Measurements from ENCODE around the gene MKRN2OS.

The MKRN2OS gene

GRCh38 chr3:12545473-12545791, at the start of gene MKRN2OS:
TSS of gene MKRN2OS (minus strand) at chr3:12545499. CDS start at chr3:12545464, 35 bp downstream.
- DNase-seq (ENCODE audit: low read depth): no peak

GRCh38 chr3:12593473-12593872, 48.2 kb upstream of the MKRN2OS start:
- no peak for DNase-seq (ENCODE audit: low read depth)

GRCh38 chr3:12591997-12592715, 46.9 kb upstream of the MKRN2OS start:
- no peak for DNase-seq (ENCODE audit: low read depth)

- no peak for DNase-seq (ENCODE audit: low read depth)
These were observed 46.2 kb upstream of the MKRN2OS start for GRCh38 chr3:12591456-12591855.

GRCh38 chr3:12590096-12590495, 44.8 kb upstream of the MKRN2OS start:
- DNase-seq (ENCODE audit: low read depth): no peak

GRCh38 chr3:12588039-12589009, 43.0 kb upstream of the MKRN2OS start:
- DNase-seq (ENCODE audit: low read depth): no peak

- no peak for DNase-seq (ENCODE audit: low read depth)
These were observed 41.1 kb upstream of the MKRN2OS start for GRCh38 chr3:12586403-12586802.

- no peak for DNase-seq (ENCODE audit: low read depth)
These were observed 40.7 kb upstream of the MKRN2OS start for GRCh38 chr3:12585970-12586369.

- DNase-seq (ENCODE audit: low read depth): no peak
These were observed 39.9 kb upstream of the MKRN2OS start for GRCh38 chr3:12585181-12585580.

- DNase-seq (ENCODE audit: low read depth): no peak
These were observed 38.8 kb upstream of the MKRN2OS start for GRCh38 chr3:12584083-12584482.

- no peak for DNase-seq (ENCODE audit: low read depth)
These were observed 38.0 kb upstream of the MKRN2OS start for GRCh38 chr3:12583280-12583679.

GRCh38 chr3:12582730-12583129, 37.4 kb upstream of the MKRN2OS start:
- no peak for DNase-seq (ENCODE audit: low read depth)

GRCh38 chr3:12579905-12580304, 34.6 kb upstream of the MKRN2OS start:
- DNase-seq (ENCODE audit: low read depth): no peak

- DNase-seq (ENCODE audit: low read depth): no peak
These were observed 34.2 kb upstream of the MKRN2OS start for GRCh38 chr3:12579456-12579855.

GRCh38 chr3:12578742-12579141, 33.4 kb upstream of the MKRN2OS start:
- DNase-seq (ENCODE audit: low read depth): no peak

- no peak for DNase-seq (ENCODE audit: low read depth)
These were observed 32.1 kb upstream of the MKRN2OS start for GRCh38 chr3:12577379-12577778.

- no peak for DNase-seq (ENCODE audit: low read depth)
These were observed 29.4 kb upstream of the MKRN2OS start for GRCh38 chr3:12574661-12575060.

- no peak for DNase-seq (ENCODE audit: low read depth)
These were observed 28.8 kb upstream of the MKRN2OS start for GRCh38 chr3:12574131-12574530.

- no peak for DNase-seq (ENCODE audit: low read depth)
These were observed 26.7 kb upstream of the MKRN2OS start for GRCh38 chr3:12571986-12572385.

- no peak for DNase-seq (ENCODE audit: low read depth)
These were observed 24.5 kb upstream of the MKRN2OS start for GRCh38 chr3:12569836-12570235.

- no peak for DNase-seq (ENCODE audit: low read depth)
These were observed 23.4 kb upstream of the MKRN2OS start for GRCh38 chr3:12568747-12569146.

- DNase-seq (ENCODE audit: low read depth): no peak
These were observed 21.7 kb upstream of the MKRN2OS start for GRCh38 chr3:12566976-12567375.

- DNase-seq (ENCODE audit: low read depth): no peak
These were observed 17.2 kb upstream of the MKRN2OS start for GRCh38 chr3:12562451-12562850.

Data from CMK (cell line).